ENCODE measurements around the gene MGMT.

Gene MGMT

GRCh38 chr10:129764901-129765663 is 298.0 kb downstream of the MGMT start:
- no peak for FAIRE-seq

- no peak for FAIRE-seq
Observed at GRCh38 chr10:129765664-129766550, 298.9 kb downstream of the MGMT start.

- no peak for FAIRE-seq
Observed at GRCh38 chr10:129766611-129767550, 299.8 kb downstream of the MGMT start.

GRCh38 chr10:129767751-129768150 is 300.7 kb downstream of the MGMT start:
- FAIRE-seq = no peak

GRCh38 chr10:129768437-129769355 is 301.7 kb downstream of the MGMT start:
- FAIRE-seq = no peak

GRCh38 chr10:129769381-129770116 is 302.5 kb downstream of the MGMT start:
- no peak for FAIRE-seq

- no peak for FAIRE-seq
Observed at GRCh38 chr10:129770286-129770685, 303.2 kb downstream of the MGMT start.

GRCh38 chr10:129771024-129771423 is 304.0 kb downstream of the MGMT start:
- FAIRE-seq = no peak

- no peak for FAIRE-seq
Observed at GRCh38 chr10:129771576-129771975, 304.5 kb downstream of the MGMT start.

GRCh38 chr10:129771991-129772431 is 305.0 kb downstream of the MGMT start:
- FAIRE-seq = no peak

- no peak for FAIRE-seq
Observed at GRCh38 chr10:129772468-129773358, 305.7 kb downstream of the MGMT start.

- no peak for FAIRE-seq
Observed at GRCh38 chr10:129773359-129773990, 306.4 kb downstream of the MGMT start.

GRCh38 chr10:129774082-129774735 is 307.2 kb downstream of the MGMT start:
- no peak for FAIRE-seq

- FAIRE-seq = no peak
Observed at GRCh38 chr10:129774736-129775401, 307.8 kb downstream of the MGMT start.

GRCh38 chr10:129775681-129776080 is 308.6 kb downstream of the MGMT start:
- no peak for FAIRE-seq

GRCh38 chr10:129777687-129778086 is 310.6 kb downstream of the MGMT start:
- no peak for FAIRE-seq

- FAIRE-seq = no peak
Observed at GRCh38 chr10:129778571-129778970, 311.5 kb downstream of the MGMT start.
